ENCODE data around the gene RNASEH1.

- TF ChIP-seq POLR2AphosphoS5 (IDR thresholded peaks at IDR 0.05; ENCODE audit: low read depth) (no peak; the same call in none of the 2 replicates), REST (IDR thresholded peaks at IDR 0.05; ENCODE audit: insufficient replicate concordance, low read depth) (no peak), CTCF (IDR thresholded peaks at IDR 0.05; ENCODE audit: insufficient read depth, low read length) (no peak), GABPA (IDR thresholded peaks at IDR 0.05; ENCODE audit: low read depth) (no peak), SPI1 (IDR thresholded peaks at IDR 0.05; ENCODE audit: borderline replicate concordance, low read depth) (no peak)
Observed at GRCh38 chr2:3518496-3519254, 39.5 kb downstream of the RNASEH1 start.

Data from HL-60 (cell line).